Keratinocyte (primary cell): ENCODE measurements around the gene DSG1. TPM values are rescaled to one million over a fixed set of nuclear protein-coding genes. Genes with fewer than 3 reads are reported as not detected.

Source experiments
- DNase-seq: peaks from one replicate; pipeline ENCODE4 v3.0.0-alpha.2; 2011; ENCODE audit warnings: low read depth, missing footprints, low spot score
- FAIRE-seq: peaks from 2 replicates; lab custom pipeline; 2011; peaks lifted over from hg19 to GRCh38; lab: Jason Lieb, UNC
- H2AFZ ChIP-seq: 2 replicates; pipeline ENCODE4 v1.6.0; 2012; ENCODE audit warnings: low read length, control low read depth, inconsistent platforms; ENCODE audit not compliant: control insufficient read depth
- H3K27ac ChIP-seq: 2 replicates; pipeline ENCODE4 v1.5.1; 2011; ENCODE audit warnings: low read length; ENCODE audit not compliant: control insufficient read depth, insufficient read depth
- H3K27me3 ChIP-seq: 3 replicates; pipeline ENCODE4 v1.6.0; 2011; ENCODE audit warnings: low read length; ENCODE audit not compliant: control insufficient read depth, insufficient read depth; ENCODE audit errors: extremely low read depth
- H3K36me3 ChIP-seq, 2 experiments: 2 replicates in 1 of 2; 3 replicates in 1 of 2; pipeline ENCODE4 v1.5.1; 2011; ENCODE audit warnings: low read length in 2 of 2, mild to moderate bottlenecking in 1 of 2; ENCODE audit not compliant: control insufficient read depth in 2 of 2, insufficient read depth in 2 of 2; ENCODE audit errors: extremely low read depth in 1 of 2
- H3K4me1 ChIP-seq: 3 replicates; pipeline ENCODE4 v1.5.1; 2011; ENCODE audit warnings: low read length; ENCODE audit not compliant: control insufficient read depth, insufficient read depth; ENCODE audit errors: extremely low read depth
- H3K4me2 ChIP-seq: 3 replicates; pipeline ENCODE4 v1.6.0; 2011; ENCODE audit warnings: low read depth, low read length; ENCODE audit not compliant: control insufficient read depth, insufficient read depth; ENCODE audit errors: extremely low read depth
- H3K4me3 ChIP-seq, 3 experiments: fragments of 200-600 bp in 1 of 3; sonication (generic) in 1 of 3; 2 replicates in 2 of 3; 3 replicates in 1 of 3; pipeline ENCODE4 v1.5.1; 2011 to 2016; ENCODE audit warnings: low read length in 3 of 3, mild to moderate bottlenecking in 3 of 3, control low read depth in 2 of 3, inconsistent platforms in 1 of 3, low read depth in 1 of 3, mixed read lengths in 1 of 3, mixed run types in 1 of 3, moderate library complexity in 1 of 3; ENCODE audit not compliant: control insufficient read depth in 2 of 3, insufficient read depth in 2 of 3; ENCODE audit errors: extremely low read depth in 1 of 3
- H3K79me2 ChIP-seq: 2 replicates; pipeline ENCODE4 v1.6.0; 2012; ENCODE audit warnings: low read length; ENCODE audit not compliant: control insufficient read depth, insufficient read depth
- H3K9ac ChIP-seq: 3 replicates; pipeline ENCODE4 v1.6.0; 2011; ENCODE audit warnings: low read length; ENCODE audit not compliant: control insufficient read depth, insufficient read depth; ENCODE audit errors: extremely low read depth
- H3K9me1 ChIP-seq: 3 replicates; pipeline ENCODE4 v1.6.0; 2011; ENCODE audit warnings: low read length; ENCODE audit not compliant: control insufficient read depth, insufficient read depth; ENCODE audit errors: extremely low read depth
- H3K9me3 ChIP-seq: 2 replicates; pipeline ENCODE4 v1.5.1; 2012; ENCODE audit warnings: low read depth, low read length; ENCODE audit not compliant: control insufficient read depth
- H4K20me1 ChIP-seq: 3 replicates; pipeline ENCODE4 v1.6.0; 2011; ENCODE audit warnings: low read length; ENCODE audit not compliant: control insufficient read depth, insufficient read depth; ENCODE audit errors: extremely low read depth
- CTCF ChIP-seq, 3 experiments: IDR thresholded peaks in 1 of 3; conservative IDR thresholded peaks in 1 of 3; optimal IDR thresholded peaks in 1 of 3; 2 replicates in 2 of 3; 3 replicates in 1 of 3; pipeline versions ENCODE3 to v1.5.1; 2011; ENCODE audit warnings: low read length in 3 of 3, mild to moderate bottlenecking in 3 of 3, moderate library complexity in 2 of 3, control low read depth in 1 of 3, inconsistent platforms in 1 of 3; ENCODE audit not compliant: insufficient read depth in 2 of 3; ENCODE audit errors: extremely low read depth in 1 of 3
- EZH2 ChIP-seq: IDR thresholded peaks from one replicate; pipeline ENCODE4 v1.6.1; 2012; ENCODE audit warnings: inconsistent platforms, mild to moderate bottlenecking, low read length, moderate library complexity
- dilution Hi-C: fragments of 300-500 bp; cut with MboI; formaldehyde crosslinking; loops from one replicate; pipeline ENCODE4 v1.7.0; 2020; ENCODE audit warnings: low sequenced_read_pairs; ENCODE audit not compliant: extremely low pct_ligation_motif_present
- polyA plus RNA-seq, 5 experiments: library from polyadenylated mRNA; depleted of rRNA in 3 of 5; stranded (reverse) in 3 of 5; stranded (forward) in 1 of 5; unstranded in 1 of 5; fragments of >200 nt; gene quantifications; 1 replicate in 1 of 5; 2 replicates in 3 of 5; 3 replicates in 1 of 5; pipeline versions ENCODE4 v1.2.1 to v1.2.3, GENCODE V29; 2011 to 2012; ENCODE audit warnings: missing spikeins in 2 of 5, low read depth in 1 of 5, low replicate concordance in 1 of 5

Gene DSG1
- polyA plus RNA-seq, 1 donor (not counting 4 experiments of a cell fraction or from before 2014, with no cell fraction given): 27.6 TPM

- H3K36me3 ChIP-seq: no peaks in the 10 kb centered on the region
- no peak overlapping the region for H3K4me3 ChIP-seq
- H3K4me1 ChIP-seq: peaks cover 40% of the 10 kb centered on the region
- no peaks in the 10 kb centered on the region for H3K9me3 ChIP-seq
- H3K27me3 ChIP-seq: no peaks in the 10 kb centered on the region
- dilution Hi-C loops: no loop called here
- TF ChIP-seq CTCF (optimal IDR thresholded peaks at IDR 0.05 in 1 of 3, IDR thresholded peaks at IDR 0.05 in 1 of 3, conservative IDR thresholded peaks at IDR 0.05 in 1 of 3; ENCODE audit: extremely low read depth in 1 of 3, insufficient read depth in 2 of 3, low read length in 3 of 3) (no peak), EZH2 (no peak)
- FAIRE-seq (peak; percentile 97), DNase-seq (peak; percentile 45)
- no peak overlapping the region for H3K27ac ChIP-seq
- H3K9ac ChIP-seq: no peak overlapping the region
- H2AFZ ChIP-seq: no peak overlapping the region
- no peaks in the 10 kb centered on the region for H4K20me1 ChIP-seq
- H3K9me1 ChIP-seq: no peaks in the 10 kb centered on the region
- peak overlapping the region; percentile 69 for H3K4me2 ChIP-seq
- no peaks in the 10 kb centered on the region for H3K79me2 ChIP-seq
Measured at GRCh38 chr18:31302991-31303390, 15.0 kb upstream of the DSG1 start.

GRCh38 chr18:31303771-31304170 lies 14.2 kb upstream of the DSG1 start:
- Histone ChIP-seq H3K27ac (peak overlapping the region; percentile 71), H3K9ac (no peak overlapping the region), H3K4me1 (peaks cover 40% of the 10 kb centered on the region), H3K4me2 (peak overlapping the region; percentile 69), H3K79me2 (no peaks in the 10 kb centered on the region), H2AFZ (peak overlapping the region; percentile 58), H3K9me1 (no peaks in the 10 kb centered on the region), H3K36me3 (no peaks in the 10 kb centered on the region), H4K20me1 (no peaks in the 10 kb centered on the region), H3K9me3 (no peaks in the 10 kb centered on the region), H3K27me3 (no peaks in the 10 kb centered on the region), H3K4me3 (no peak overlapping the region)
- no peak for TF ChIP-seq EZH2
- TF ChIP-seq CTCF (optimal IDR thresholded peaks at IDR 0.05 in 1 of 3, IDR thresholded peaks at IDR 0.05 in 1 of 3, conservative IDR thresholded peaks at IDR 0.05 in 1 of 3; ENCODE audit: extremely low read depth in 1 of 3, insufficient read depth in 2 of 3, low read length in 3 of 3): no peak
- dilution Hi-C loops: no loop called here
- no peak for DNase-seq
- peak; percentile 74 for FAIRE-seq
